HG02588 (cell line): ENCODE data around the gene AFMID.
A peak's percentile ranks its signal among the peaks of the same experiment; 100 is the strongest.
"Not testable (repeated sequence)": the region's sequence is repeated elsewhere in the genome, so short reads cannot be mapped to it uniquely, and the experiment has no call there.

ENCODE experiments used
- ATAC-seq: cut with Tn5 transposase; IDR thresholded peaks from one replicate; pipeline ENCODE4 v1.9.1; 2021; ENCODE audit warnings: mild to moderate bottlenecking, moderate library complexity; ENCODE audit not compliant: unreplicated experiment

AFMID gene

GRCh38 chr17:78186692-78187595 lies at the start of gene AFMID, which contains the start of gene TK1:
Gene AFMID, plus strand, starts transcription at chr17:78187362. Its CDS starts 9 bp downstream, at chr17:78187371.
Gene TK1, minus strand, starts transcription at chr17:78187052. Its CDS starts 58 bp downstream, at chr17:78186994.
- peak; percentile 82 for ATAC-seq

GRCh38 chr17:78137392-78138203 lies 49.6 kb upstream of the AFMID start:
- ATAC-seq = no peak

GRCh38 chr17:78138204-78139060 lies 48.7 kb upstream of the AFMID start:
- no peak for ATAC-seq

GRCh38 chr17:78139861-78140168 lies 47.3 kb upstream of the AFMID start:
- ATAC-seq = not testable (repeated sequence)

GRCh38 chr17:78140169-78141051 lies 46.8 kb upstream of the AFMID start:
- peak; percentile 55 for ATAC-seq

- ATAC-seq = no peak
Measured at GRCh38 chr17:78141437-78142118, 45.6 kb upstream of the AFMID start.

- ATAC-seq = no peak
Measured at GRCh38 chr17:78142119-78142861, 44.9 kb upstream of the AFMID start.

GRCh38 chr17:78143214-78144146 lies 43.7 kb upstream of the AFMID start:
- ATAC-seq = no peak

GRCh38 chr17:78144147-78144719 lies 42.9 kb upstream of the AFMID start:
- ATAC-seq = no peak

- ATAC-seq = no peak
Measured at GRCh38 chr17:78144736-78145641, 42.2 kb upstream of the AFMID start.

- ATAC-seq = no peak
Measured at GRCh38 chr17:78146471-78146869, 40.7 kb upstream of the AFMID start.

GRCh38 chr17:78146881-78147280 lies 40.3 kb upstream of the AFMID start:
- no peak for ATAC-seq

- ATAC-seq = peak; percentile 43
Measured at GRCh38 chr17:78147315-78147998, 39.7 kb upstream of the AFMID start.

GRCh38 chr17:78148286-78149016 lies 38.7 kb upstream of the AFMID start:
- no peak for ATAC-seq

GRCh38 chr17:78151514-78152008 lies 35.6 kb upstream of the AFMID start:
- ATAC-seq = no peak
